HEK293 (cell line): ENCODE data around the gene RECQL.

Experiments used
- CTCF ChIA-PET: fragments of 350-600 bp; formaldehyde crosslinking; extraction: SDS; loops from one replicate; lab custom pipeline; 2021; ENCODE audit warnings: antibody characterized with exemption; lab: Yijun Ruan, JAX
- POLR2A ChIA-PET: fragments of 300-600 bp; formaldehyde crosslinking; extraction: SDS; loops from one replicate; lab custom pipeline; 2020; ENCODE audit warnings: antibody characterized with exemption, inconsistent platforms; lab: Yijun Ruan, JAX
- H3K27ac ChIP-seq: fragments of 200-500 bp; sonication (Bioruptor generic); 2 replicates; pipeline ENCODE4 v1.5.1; 2014; ENCODE audit warnings: low read depth, low read length, control low read depth, inconsistent platforms; ENCODE audit errors: extremely low read depth
- H3K36me3 ChIP-seq, 2 experiments: fragments of 200-500 bp in 1 of 2; sonication (Bioruptor generic) in 1 of 2; 1 replicate in 1 of 2; 2 replicates in 1 of 2; pipeline ENCODE4 v1.5.1; 2014 to 2017; ENCODE audit warnings: inconsistent platforms in 2 of 2, low read length in 2 of 2; ENCODE audit not compliant: control insufficient read depth in 2 of 2, insufficient read depth in 1 of 2
- H3K4me1 ChIP-seq: fragments of 200-500 bp; sonication (Bioruptor generic); 2 replicates; pipeline ENCODE4 v1.5.1; 2014; ENCODE audit warnings: mild to moderate bottlenecking, low read length, inconsistent platforms; ENCODE audit not compliant: control insufficient read depth, insufficient read depth
- H3K4me3 ChIP-seq: 2 replicates; pipeline ENCODE4 v1.5.1; 2011; ENCODE audit warnings: low read depth, mild to moderate bottlenecking, control low read depth, low read length, moderate library complexity
- H3K9me3 ChIP-seq: fragments of 200-500 bp; sonication (Bioruptor generic); 2 replicates; pipeline ENCODE4 v1.5.1; 2014; ENCODE audit warnings: low read depth, low read length, inconsistent platforms; ENCODE audit not compliant: control insufficient read depth, insufficient read depth
- GLIS1 ChIP-seq: fragments of 450-650 bp; formaldehyde crosslinking; IDR thresholded peaks from 2 replicates; pipeline ENCODE4 v1.5.1; 2016; ENCODE audit warnings: missing biosample characterization, missing genetic modification characterization
- OVOL3 ChIP-seq: fragments of 450-650 bp; formaldehyde crosslinking; IDR thresholded peaks from 2 replicates; pipeline ENCODE4 v1.5.1; 2016; ENCODE audit warnings: missing biosample characterization, missing genetic modification characterization
- PRDM10 ChIP-seq: fragments of 450-650 bp; formaldehyde crosslinking; IDR thresholded peaks from 2 replicates; pipeline ENCODE4 v1.5.1; 2016; ENCODE audit warnings: missing biosample characterization, missing genetic modification characterization
- ZBTB17 ChIP-seq: fragments of 450-650 bp; formaldehyde crosslinking; IDR thresholded peaks from 2 replicates; pipeline ENCODE4 v1.5.1; 2016; ENCODE audit warnings: missing biosample characterization, missing genetic modification characterization
- ZBTB6 ChIP-seq: fragments of 450-650 bp; formaldehyde crosslinking; IDR thresholded peaks from 2 replicates; pipeline ENCODE4 v1.5.1; 2017; ENCODE audit warnings: missing biosample characterization, missing genetic modification characterization
- ZNF132 ChIP-seq: fragments of 450-650 bp; formaldehyde crosslinking; IDR thresholded peaks from 2 replicates; pipeline ENCODE4 v1.5.1; 2017; ENCODE audit warnings: missing biosample characterization, missing genetic modification characterization, borderline replicate concordance
- ZNF133 ChIP-seq: fragments of 450-650 bp; formaldehyde crosslinking; IDR thresholded peaks from 2 replicates; pipeline ENCODE4 v1.5.1; 2016; ENCODE audit warnings: missing biosample characterization, missing genetic modification characterization
- ZNF169 ChIP-seq: fragments of 450-650 bp; formaldehyde crosslinking; IDR thresholded peaks from 2 replicates; pipeline ENCODE4 v1.5.1; 2016; ENCODE audit warnings: missing biosample characterization, missing genetic modification characterization
- ZNF239 ChIP-seq: fragments of 450-650 bp; formaldehyde crosslinking; IDR thresholded peaks from 2 replicates; pipeline ENCODE4 v1.5.1; 2016; ENCODE audit warnings: missing biosample characterization, missing genetic modification characterization
- ZNF26 ChIP-seq: fragments of 450-650 bp; formaldehyde crosslinking; IDR thresholded peaks from 2 replicates; pipeline ENCODE4 v1.5.1; 2016; ENCODE audit warnings: missing biosample characterization, missing genetic modification characterization
- ZNF366 ChIP-seq: fragments of 450-650 bp; formaldehyde crosslinking; conservative IDR thresholded peaks from 2 replicates; pipeline ENCODE4 v1.5.1; 2016; ENCODE audit warnings: missing biosample characterization, missing genetic modification characterization
- ZNF571 ChIP-seq: fragments of 450-650 bp; formaldehyde crosslinking; IDR thresholded peaks from 2 replicates; pipeline ENCODE4 v1.5.0; 2017; ENCODE audit warnings: missing biosample characterization, missing genetic modification characterization
- ZNF600 ChIP-seq: fragments of 450-650 bp; formaldehyde crosslinking; IDR thresholded peaks from 2 replicates; pipeline ENCODE4 v1.5.1; 2016; ENCODE audit warnings: missing biosample characterization, missing genetic modification characterization
- ZNF629 ChIP-seq: fragments of 450-650 bp; formaldehyde crosslinking; IDR thresholded peaks from 2 replicates; pipeline ENCODE4 v1.5.1; 2017; ENCODE audit warnings: missing biosample characterization, missing genetic modification characterization
- ZNF658 ChIP-seq: fragments of 450-650 bp; formaldehyde crosslinking; IDR thresholded peaks from 2 replicates; pipeline ENCODE4; 2016; ENCODE audit warnings: missing biosample characterization, missing genetic modification characterization
- ZNF670 ChIP-seq: fragments of 450-650 bp; formaldehyde crosslinking; IDR thresholded peaks from 2 replicates; pipeline ENCODE4 v1.5.1; 2016; ENCODE audit warnings: missing biosample characterization, missing genetic modification characterization, low read depth
- ZXDB ChIP-seq: fragments of 450-650 bp; formaldehyde crosslinking; IDR thresholded peaks from 2 replicates; pipeline ENCODE4 v1.5.1; 2016; ENCODE audit warnings: missing biosample characterization, missing genetic modification characterization
- TF ChIP-seq, protein P1 (sequence below): fragments of 450-650 bp; formaldehyde crosslinking; IDR thresholded peaks from 2 replicates; pipeline ENCODE4 v1.5.1; 2016; ENCODE audit warnings: missing biosample characterization, missing genetic modification characterization

The RECQL gene

DNA sequence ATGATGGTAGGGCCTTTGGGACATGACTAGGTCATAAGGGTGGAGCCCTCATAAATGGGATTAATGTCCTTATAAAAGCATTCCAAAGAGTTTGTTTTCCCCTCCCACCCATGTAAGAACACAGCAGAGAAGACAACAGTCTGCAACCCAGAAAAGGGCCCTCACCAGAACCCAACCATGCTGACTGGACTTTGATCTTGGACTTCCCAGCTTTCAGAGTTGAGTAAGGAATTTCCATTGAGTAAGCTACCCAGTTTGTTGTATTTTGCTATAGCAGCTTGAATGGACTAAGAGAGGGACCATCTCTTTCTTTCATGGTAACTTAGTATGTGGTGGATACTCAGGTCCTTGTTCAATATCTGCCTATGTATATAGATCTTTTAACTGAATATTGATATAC, 21.7 kb upstream of the RECQL start (continued):
- TF ChIP-seq ZNF132 (tag by site-specific recombination): no peak

- H3K4me3 ChIP-seq: no peak overlapping the region
- H3K36me3 ChIP-seq: peaks cover 4 to 8% of the 10 kb centered on the region in 2 experiments; a peak in 2 of 3 replicates
- TF ChIP-seq GLIS1 (tag by site-specific recombination) (no peak), ZNF169 (tag by site-specific recombination) (no peak), ZNF629 (tag by site-specific recombination) (no peak), ZNF133 (tag by site-specific recombination) (no peak), ZBTB17 (tag by site-specific recombination) (no peak), ZXDB (tag by site-specific recombination) (no peak), ZNF600 (tag by site-specific recombination) (no peak), PRDM10 (tag by site-specific recombination) (no peak), ZNF366 (no peak), ZNF658 (tag by site-specific recombination) (no peak), ZNF26 (tag by site-specific recombination) (no peak)
- TF ChIP-seq, protein P1, sequence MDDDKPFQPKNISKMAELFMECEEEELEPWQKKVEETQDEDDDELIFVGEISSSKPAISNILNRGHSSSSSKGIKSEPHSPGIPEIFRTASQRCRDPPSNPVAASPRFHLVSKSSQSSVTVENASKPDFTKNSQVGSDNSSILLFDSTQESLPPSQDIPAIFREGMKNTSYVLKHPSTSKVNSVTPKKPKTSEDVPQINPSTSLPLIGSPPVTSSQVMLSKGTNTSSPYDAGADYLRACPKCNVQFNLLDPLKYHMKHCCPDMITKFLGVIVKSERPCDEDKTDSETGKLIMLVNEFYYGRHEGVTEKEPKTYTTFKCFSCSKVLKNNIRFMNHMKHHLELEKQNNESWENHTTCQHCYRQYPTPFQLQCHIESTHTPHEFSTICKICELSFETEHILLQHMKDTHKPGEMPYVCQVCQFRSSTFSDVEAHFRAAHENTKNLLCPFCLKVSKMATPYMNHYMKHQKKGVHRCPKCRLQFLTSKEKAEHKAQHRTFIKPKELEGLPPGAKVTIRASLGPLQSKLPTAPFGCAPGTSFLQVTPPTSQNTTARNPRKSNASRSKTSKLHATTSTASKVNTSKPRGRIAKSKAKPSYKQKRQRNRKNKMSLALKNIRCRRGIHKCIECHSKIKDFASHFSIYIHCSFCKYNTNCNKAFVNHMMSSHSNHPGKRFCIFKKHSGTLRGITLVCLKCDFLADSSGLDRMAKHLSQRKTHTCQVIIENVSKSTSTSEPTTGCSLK (tag by site-specific recombination): no peak
- H3K4me1 ChIP-seq: no peaks in the 10 kb centered on the region
- ChIA-PET POLR2A (no interaction called here), CTCF (no interaction called here)
- no peak overlapping the region for H3K27ac ChIP-seq
- no peaks in the 10 kb centered on the region; the same call in 1 of the 2 replicates for H3K9me3 ChIP-seq
Measured at GRCh38 chr12:21521541-21521940, 20.1 kb upstream of the RECQL start.

DNA sequence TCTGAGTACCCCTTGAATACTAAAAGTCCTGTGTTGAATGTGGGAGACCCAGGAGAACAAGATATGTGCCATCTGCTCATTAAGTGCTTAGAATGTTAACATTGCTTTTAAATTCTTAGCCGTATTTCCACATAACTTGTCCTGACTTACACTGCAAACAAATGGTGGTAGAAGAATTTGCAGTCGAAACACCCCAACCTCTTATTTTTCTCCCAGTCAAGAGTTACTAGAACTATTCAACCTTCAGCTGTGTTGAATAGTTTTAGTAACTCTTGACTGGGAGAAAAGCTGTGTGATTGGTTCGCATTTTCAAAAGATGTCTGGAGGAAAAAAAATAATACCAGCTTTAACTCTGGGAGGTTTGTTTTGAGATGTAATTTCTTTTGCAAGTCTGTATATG, 17.0 kb upstream of the RECQL start:
- TF ChIP-seq ZNF670 (tag by site-specific recombination) (no peak), ZNF571 (tag by site-specific recombination) (no peak), OVOL3 (tag by site-specific recombination) (no peak), ZBTB6 (no peak), ZNF239 (no peak)

More for the DNA sequence above, 17.0 kb upstream of the RECQL start:
- Histone ChIP-seq H3K36me3 (peaks cover 15 to 27% of the 10 kb centered on the region in 2 experiments; a peak in 2 of 3 replicates), H3K27ac (no peak overlapping the region), H3K4me3 (no peak overlapping the region), H3K9me3 (no peaks in the 10 kb centered on the region), H3K4me1 (no peaks in the 10 kb centered on the region)
- POLR2A ChIA-PET: no interaction called here
- CTCF ChIA-PET: interaction anchor here (0.6 kb wide), 1 partner anchor 218 kb away, joined by 3 read pairs; no protein-coding TSS in a partner anchor
